ENCODE measurements around the gene IQSEC2.

- TF ChIP-seq EZH2 (IDR thresholded peaks at IDR 0.05; ENCODE audit: borderline replicate concordance, low read length), result no peak
- TF ChIP-seq, protein P1, sequence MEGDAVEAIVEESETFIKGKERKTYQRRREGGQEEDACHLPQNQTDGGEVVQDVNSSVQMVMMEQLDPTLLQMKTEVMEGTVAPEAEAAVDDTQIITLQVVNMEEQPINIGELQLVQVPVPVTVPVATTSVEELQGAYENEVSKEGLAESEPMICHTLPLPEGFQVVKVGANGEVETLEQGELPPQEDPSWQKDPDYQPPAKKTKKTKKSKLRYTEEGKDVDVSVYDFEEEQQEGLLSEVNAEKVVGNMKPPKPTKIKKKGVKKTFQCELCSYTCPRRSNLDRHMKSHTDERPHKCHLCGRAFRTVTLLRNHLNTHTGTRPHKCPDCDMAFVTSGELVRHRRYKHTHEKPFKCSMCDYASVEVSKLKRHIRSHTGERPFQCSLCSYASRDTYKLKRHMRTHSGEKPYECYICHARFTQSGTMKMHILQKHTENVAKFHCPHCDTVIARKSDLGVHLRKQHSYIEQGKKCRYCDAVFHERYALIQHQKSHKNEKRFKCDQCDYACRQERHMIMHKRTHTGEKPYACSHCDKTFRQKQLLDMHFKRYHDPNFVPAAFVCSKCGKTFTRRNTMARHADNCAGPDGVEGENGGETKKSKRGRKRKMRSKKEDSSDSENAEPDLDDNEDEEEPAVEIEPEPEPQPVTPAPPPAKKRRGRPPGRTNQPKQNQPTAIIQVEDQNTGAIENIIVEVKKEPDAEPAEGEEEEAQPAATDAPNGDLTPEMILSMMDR (conservative IDR thresholded peaks at IDR 0.05 in 1 of 2, IDR thresholded peaks at IDR 0.05 in 1 of 2; ENCODE audit: extremely low read depth in 1 of 2, insufficient read depth in 1 of 2, low read depth in 1 of 2, low read length in 2 of 2), result no peak
Measured at GRCh38 chrX:53286171-53286570, 4.8 kb upstream of the IQSEC2 start.

Data from mammary epithelial cell (primary cell).